Upper lobe of left lung (tissue), 6 donors: Measurements from ENCODE around the gene PDE7B. TPM values are rescaled to one million over a fixed set of nuclear protein-coding genes. Genes with fewer than 3 reads are reported as not detected.
A peak's percentile ranks its signal among the peaks of the same experiment; 100 is the strongest.

ENCODE experiments used
- ATAC-seq, 2 donors: fragments of 200-7000 bp; cut with Tn5 transposase; one replicate each; pipeline ENCODE4 v1.9.1; 2022; ENCODE audit warnings: mild to moderate bottlenecking in 2 of 2, moderate library complexity in 2 of 2; ENCODE audit not compliant: low FRiP score in 2 of 2
- DNase-seq, 2 donors: peaks; one replicate each; pipeline ENCODE4 v3.0.0-alpha.2; 2019 to 2020
- H3K27ac ChIP-seq, 4 donors: fragments of 200-600 bp; sonication (generic); one replicate each; pipeline ENCODE4 v1.5.1; 2016 to 2019
- H3K27me3 ChIP-seq, 4 donors: fragments of 200-600 bp; sonication (generic); one replicate each; pipeline ENCODE4 v1.5.1; 2017 to 2019
- H3K36me3 ChIP-seq, 4 donors: fragments of 200-600 bp; sonication (generic); one replicate each; pipeline ENCODE4 v1.5.1; 2016 to 2019
- H3K4me1 ChIP-seq, 4 donors: fragments of 200-600 bp; sonication (generic); one replicate each; pipeline ENCODE4 v1.5.1; 2018 to 2019
- H3K4me3 ChIP-seq, 4 donors: fragments of 200-600 bp; sonication (generic); one replicate each; pipeline ENCODE4 v1.5.1; 2017 to 2019; ENCODE audit warnings: mild to moderate bottlenecking in 2 of 4, moderate library complexity in 1 of 4
- H3K9me3 ChIP-seq, 4 donors: fragments of 200-600 bp; sonication (generic); one replicate each; pipeline ENCODE4 v1.5.1; 2018 to 2019
- CTCF ChIP-seq, 6 experiments: fragments of 450-650 bp in 4 of 6; fragments of 200-600 bp in 2 of 6; sonication (generic) in 2 of 6; IDR thresholded peaks; one replicate each; pipeline ENCODE4 v1.5.1; 2016 to 2019; ENCODE audit warnings: antibody characterized with exemption in 6 of 6
- EP300 ChIP-seq, 4 donors: sonication (generic); formaldehyde crosslinking; IDR thresholded peaks; one replicate each; pipeline ENCODE4 v1.5.1; 2017; ENCODE audit warnings: antibody characterized with exemption in 4 of 4, control low read depth in 2 of 4
- POLR2A ChIP-seq, 4 donors: fragments of 450-650 bp; IDR thresholded peaks; one replicate each; pipeline ENCODE4 v1.5.1; 2016 to 2017; ENCODE audit warnings: antibody characterized with exemption in 4 of 4, mild to moderate bottlenecking in 2 of 4
- POLR2AphosphoS5 ChIP-seq, 2 donors: sonication (generic); formaldehyde crosslinking; IDR thresholded peaks; one replicate each; pipeline ENCODE4 v1.5.1; 2017; ENCODE audit warnings: antibody characterized with exemption in 2 of 2
- WGBS, 2 donors: methylation state at CpG; one replicate each; pipeline ENCODE4 v1.1.5; 2017 to 2018; 5-methylcytosine and 5-hydroxymethylcytosine counted together
- total RNA-seq, 6 donors: library from RNA; depleted of rRNA in 4 of 6; stranded (reverse); fragments of >200 nt in 4 of 6; gene quantifications; one replicate each; pipeline versions ENCODE4 v1.1.0 to v1.2.1, GENCODE V29; 2016 to 2021
- donor health status: DM: no; HTN: no; CAD: no; lungs with moderate emphysema.
- donor health status: DM: no; HTN: yes; CAD: no; lungs with severe emphysema.

PDE7B gene
- total RNA-seq, 6 donors from 2014 or later = 1.0 to 4.4 (median 2.6) TPM

- no peaks in the 10 kb centered on the region for H3K36me3 ChIP-seq
- no peak for DNase-seq
- no peak overlapping the region for H3K27ac ChIP-seq
- ATAC-seq = peak in 1 of 2 donors; percentile 29
- WGBS, 2 donors = 83 to 87% methylated on average over 13 of the region's 13 CpGs
- H3K4me3 ChIP-seq = no peak overlapping the region
- H3K27me3 ChIP-seq = no peaks in the 10 kb centered on the region
- no peaks in the 10 kb centered on the region for H3K4me1 ChIP-seq
- H3K9me3 ChIP-seq = no peaks in the 10 kb centered on the region
- TF ChIP-seq POLR2A (IDR thresholded peaks at IDR 0.05) (no peak), EP300 (IDR thresholded peaks at IDR 0.05) (no peak), CTCF (IDR thresholded peaks at IDR 0.05) (no peak), POLR2AphosphoS5 (IDR thresholded peaks at IDR 0.05) (no peak)
Measured at GRCh38 chr6:136210398-136211165, 359.1 kb downstream of the PDE7B start.

- no peak overlapping the region for H3K4me3 ChIP-seq
- TF ChIP-seq POLR2A (IDR thresholded peaks at IDR 0.05) (no peak), POLR2AphosphoS5 (IDR thresholded peaks at IDR 0.05) (no peak), EP300 (IDR thresholded peaks at IDR 0.05) (no peak), CTCF (IDR thresholded peaks at IDR 0.05) (no peak)
- no peak for DNase-seq
- ATAC-seq = no peak
- H3K27ac ChIP-seq = no peak overlapping the region
- no peaks in the 10 kb centered on the region for H3K27me3 ChIP-seq
- H3K4me1 ChIP-seq = no peaks in the 10 kb centered on the region
- no peaks in the 10 kb centered on the region for H3K36me3 ChIP-seq
- no peaks in the 10 kb centered on the region for H3K9me3 ChIP-seq
- 89 to 93% methylated on average over 2 of the region's 2 CpGs for WGBS, 2 donors
Measured at GRCh38 chr6:136212608-136213007, 361.1 kb downstream of the PDE7B start.

- Histone ChIP-seq H3K4me3 (no peak overlapping the region), H3K27me3 (no peaks in the 10 kb centered on the region), H3K36me3 (no peaks in the 10 kb centered on the region), H3K27ac (no peak overlapping the region), H3K9me3 (no peaks in the 10 kb centered on the region), H3K4me1 (no peaks in the 10 kb centered on the region)
- ATAC-seq (no peak), DNase-seq (no peak)
- TF ChIP-seq EP300 (IDR thresholded peaks at IDR 0.05) (no peak), POLR2A (IDR thresholded peaks at IDR 0.05) (no peak), POLR2AphosphoS5 (IDR thresholded peaks at IDR 0.05) (no peak), CTCF (IDR thresholded peaks at IDR 0.05) (no peak)
- WGBS, 2 donors = 68 to 78% methylated on average over 5 of the region's 5 CpGs
Measured at GRCh38 chr6:136213012-136213539, 361.6 kb downstream of the PDE7B start.

- TF ChIP-seq CTCF (IDR thresholded peaks at IDR 0.05) = no peak
- no peak for TF ChIP-seq POLR2A (IDR thresholded peaks at IDR 0.05)
- no peak for TF ChIP-seq POLR2AphosphoS5 (IDR thresholded peaks at IDR 0.05)
- no peak for TF ChIP-seq EP300 (IDR thresholded peaks at IDR 0.05)
- no peaks in the 10 kb centered on the region for H3K27me3 ChIP-seq
Measured at GRCh38 chr6:136213853-136214252, 362.4 kb downstream of the PDE7B start.

More at GRCh38 chr6:136213853-136214252, 362.4 kb downstream of the PDE7B start:
- H3K27ac ChIP-seq = no peak overlapping the region
- no peak for DNase-seq
- no peaks in the 10 kb centered on the region for H3K9me3 ChIP-seq
- ATAC-seq = no peak
- H3K36me3 ChIP-seq = no peaks in the 10 kb centered on the region
- no peaks in the 10 kb centered on the region for H3K4me1 ChIP-seq
- H3K4me3 ChIP-seq = no peak overlapping the region
